Loucy (cell line): ENCODE data around the gene APOC4.
A peak's percentile ranks its signal among the peaks of the same experiment; 100 is the strongest.

Experiments
- EZH2phosphoT487 ChIP-seq: fragments of 200-600 bp; IDR thresholded peaks from 2 replicates; pipeline ENCODE4 v1.6.1; 2018; ENCODE audit warnings: antibody characterized with exemption, mild to moderate bottlenecking, moderate library complexity, borderline replicate concordance
- TF ChIP-seq, protein P1 (sequence below): fragments of 200-600 bp; sonication (generic); conservative IDR thresholded peaks from 2 replicates; pipeline ENCODE4 v1.5.1; 2014; ENCODE audit warnings: mild to moderate bottlenecking, antibody characterized with exemption, low read length

GRCh38 chr19:44904426-44904994, 37.5 kb upstream of the APOC4 start:
- TF ChIP-seq, protein P1, sequence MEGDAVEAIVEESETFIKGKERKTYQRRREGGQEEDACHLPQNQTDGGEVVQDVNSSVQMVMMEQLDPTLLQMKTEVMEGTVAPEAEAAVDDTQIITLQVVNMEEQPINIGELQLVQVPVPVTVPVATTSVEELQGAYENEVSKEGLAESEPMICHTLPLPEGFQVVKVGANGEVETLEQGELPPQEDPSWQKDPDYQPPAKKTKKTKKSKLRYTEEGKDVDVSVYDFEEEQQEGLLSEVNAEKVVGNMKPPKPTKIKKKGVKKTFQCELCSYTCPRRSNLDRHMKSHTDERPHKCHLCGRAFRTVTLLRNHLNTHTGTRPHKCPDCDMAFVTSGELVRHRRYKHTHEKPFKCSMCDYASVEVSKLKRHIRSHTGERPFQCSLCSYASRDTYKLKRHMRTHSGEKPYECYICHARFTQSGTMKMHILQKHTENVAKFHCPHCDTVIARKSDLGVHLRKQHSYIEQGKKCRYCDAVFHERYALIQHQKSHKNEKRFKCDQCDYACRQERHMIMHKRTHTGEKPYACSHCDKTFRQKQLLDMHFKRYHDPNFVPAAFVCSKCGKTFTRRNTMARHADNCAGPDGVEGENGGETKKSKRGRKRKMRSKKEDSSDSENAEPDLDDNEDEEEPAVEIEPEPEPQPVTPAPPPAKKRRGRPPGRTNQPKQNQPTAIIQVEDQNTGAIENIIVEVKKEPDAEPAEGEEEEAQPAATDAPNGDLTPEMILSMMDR: peak; percentile 43
- no peak for TF ChIP-seq EZH2phosphoT487
